Erythroblast (primary cell): ENCODE measurements around the gene DNASE1L3.

ENCODE experiments used
- GATA1 ChIP-seq: IDR thresholded peaks from 2 replicates; pipeline ENCODE4 v1.6.1; 2011; ENCODE audit warnings: low read depth, mild to moderate bottlenecking, control low read depth, low read length, moderate library complexity
- POLR2A ChIP-seq: IDR thresholded peaks from 2 replicates; pipeline ENCODE4 v1.6.1; 2011; ENCODE audit warnings: mild to moderate bottlenecking, low read length

DNA sequence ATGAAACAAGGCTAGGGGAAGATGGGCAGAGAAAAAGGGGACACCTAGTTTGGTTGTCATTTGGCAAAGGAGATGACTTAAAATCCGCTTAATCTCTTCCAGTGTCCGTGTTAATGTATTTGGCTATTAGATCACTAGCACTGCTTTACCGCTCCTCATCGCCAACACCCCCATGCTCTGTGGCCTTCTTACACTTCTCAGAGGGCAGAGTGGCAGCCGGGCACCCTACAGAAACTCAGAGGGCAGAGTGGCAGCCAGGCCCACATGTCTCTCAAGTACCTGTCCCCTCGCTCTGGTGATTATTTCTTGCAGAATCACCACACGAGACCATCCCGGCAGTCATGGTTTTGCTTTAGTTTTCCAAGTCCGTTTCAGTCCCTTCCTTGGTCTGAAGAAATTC lies 39.6 kb downstream of the DNASE1L3 start:
- no peak for TF ChIP-seq POLR2A
- no peak for TF ChIP-seq GATA1
